Activated naive CD8-positive, alpha-beta T cell treated with anti-CD3 and anti-CD28 coated beads, Interleukin-2, amount 50 U/mL, for 16 hours (primary cell): ENCODE data around the gene EPX.
A peak's percentile ranks its signal among the peaks of the same experiment; 100 is the strongest.

Experiments
- DNase-seq: peaks from one replicate; pipeline ENCODE4 v3.0.0-alpha.2; 2020; ENCODE audit warnings: low read depth, low spot score

The EPX gene

GRCh38 chr17:58186591-58186990, 5.9 kb upstream of the EPX start:
- DNase-seq: no peak

GRCh38 chr17:58187063-58187462, 5.5 kb upstream of the EPX start:
- DNase-seq: no peak

GRCh38 chr17:58187675-58188074, 4.9 kb upstream of the EPX start:
- DNase-seq: no peak

- no peak for DNase-seq
These were observed 2.9 kb upstream of the EPX start for GRCh38 chr17:58189436-58190146.

- DNase-seq: no peak
These were observed 1.2 kb upstream of the EPX start for GRCh38 chr17:58191241-58191896.

GRCh38 chr17:58193641-58194255, 1.2 kb downstream of the EPX start:
- no peak for DNase-seq

GRCh38 chr17:58195518-58196123, 3.1 kb downstream of the EPX start:
- DNase-seq: no peak

- DNase-seq: no peak
These were observed 4.1 kb downstream of the EPX start for GRCh38 chr17:58196610-58197009.

- DNase-seq: peak; percentile 38
These were observed 7.6 kb downstream of the EPX start for GRCh38 chr17:58200024-58200633.

GRCh38 chr17:58202859-58203258, 10.3 kb downstream of the EPX start:
- no peak for DNase-seq

- DNase-seq: no peak
These were observed 12.3 kb downstream of the EPX start for GRCh38 chr17:58204796-58205195.

GRCh38 chr17:58205936-58206335, 13.4 kb downstream of the EPX start:
- DNase-seq: no peak

- DNase-seq: no peak
These were observed 14.9 kb downstream of the EPX start for GRCh38 chr17:58207451-58207850.

GRCh38 chr17:58208344-58208743, 15.8 kb downstream of the EPX start:
- no peak for DNase-seq

- DNase-seq: no peak
These were observed 18.4 kb downstream of the EPX start for GRCh38 chr17:58210922-58211321.

GRCh38 chr17:58215685-58216084, 23.2 kb downstream of the EPX start:
- no peak for DNase-seq

GRCh38 chr17:58217766-58218165, 25.2 kb downstream of the EPX start:
- no peak for DNase-seq

GRCh38 chr17:58219007-58219788, 26.7 kb downstream of the EPX start, which contains the start of gene MKS1:
Gene MKS1, minus strand, starts transcription at chr17:58219255. Its CDS starts 25 bp downstream, at chr17:58219230.
- DNase-seq: peak; percentile 93

GRCh38 chr17:58219789-58220183, 27.3 kb downstream of the EPX start:
- DNase-seq: no peak

- DNase-seq: no peak
These were observed 31.8 kb downstream of the EPX start for GRCh38 chr17:58224315-58224714.

GRCh38 chr17:58227733-58228132, 35.2 kb downstream of the EPX start:
- no peak for DNase-seq
